PFSK-1 (cell line): ENCODE measurements around the gene NUP214.

Source experiments
- FOXP2 ChIP-seq: optimal IDR thresholded peaks from 2 replicates; pipeline ENCODE3; 2011; ENCODE audit warnings: borderline replicate concordance, control low read depth, inconsistent platforms; ENCODE audit not compliant: insufficient read depth; ENCODE audit errors: extremely low read length, extremely low read depth
- POLR2AphosphoS5 ChIP-seq: IDR thresholded peaks from 2 replicates; pipeline ENCODE4 v1.6.1; 2012; ENCODE audit warnings: low read depth, mild to moderate bottlenecking, control low read depth, low read length, moderate library complexity
- REST ChIP-seq, 2 experiments: IDR thresholded peaks; 2 replicates each; pipeline versions ENCODE4 v1.6.1 to v1.8.0; 2011 to 2012; ENCODE audit warnings: low read depth in 2 of 2, low read length in 2 of 2, control low read depth in 1 of 2, inconsistent platforms in 1 of 2, mild to moderate bottlenecking in 1 of 2, moderate library complexity in 1 of 2; ENCODE audit not compliant: insufficient read depth in 1 of 2
- SIN3A ChIP-seq: IDR thresholded peaks from 2 replicates; pipeline ENCODE4 v1.6.1; 2012; ENCODE audit warnings: mild to moderate bottlenecking, low read length, moderate library complexity, borderline replicate concordance; ENCODE audit not compliant: insufficient read depth
- TAF1 ChIP-seq: IDR thresholded peaks from 2 replicates; pipeline ENCODE4 v1.6.1; 2012; ENCODE audit warnings: low read length, control low read depth, borderline replicate concordance; ENCODE audit not compliant: insufficient read depth

The NUP214 gene

GRCh38 chr9:131190191-131190590, 64.8 kb downstream of the NUP214 start:
- TF ChIP-seq REST (IDR thresholded peaks at IDR 0.05; ENCODE audit: insufficient read depth in 1 of 2, low read depth in 2 of 2, low read length in 2 of 2), result no peak
- no peak for TF ChIP-seq TAF1
- no peak for TF ChIP-seq SIN3A
- TF ChIP-seq POLR2AphosphoS5, result no peak
- no peak for TF ChIP-seq FOXP2

- TF ChIP-seq REST (IDR thresholded peaks at IDR 0.05; ENCODE audit: insufficient read depth in 1 of 2, low read depth in 2 of 2, low read length in 2 of 2) (no peak), TAF1 (no peak), FOXP2 (no peak), POLR2AphosphoS5 (no peak), SIN3A (no peak)
Measured at GRCh38 chr9:131191857-131192256, 66.5 kb downstream of the NUP214 start.

GRCh38 chr9:131193051-131193450, 67.7 kb downstream of the NUP214 start:
- TF ChIP-seq FOXP2 (no peak), TAF1 (no peak), POLR2AphosphoS5 (no peak), REST (IDR thresholded peaks at IDR 0.05; ENCODE audit: insufficient read depth in 1 of 2, low read depth in 2 of 2, low read length in 2 of 2) (no peak)

- no peak for TF ChIP-seq FOXP2
- no peak for TF ChIP-seq REST (IDR thresholded peaks at IDR 0.05; ENCODE audit: insufficient read depth in 1 of 2, low read depth in 2 of 2, low read length in 2 of 2)
- no peak for TF ChIP-seq POLR2AphosphoS5
- TF ChIP-seq SIN3A, result no peak
- no peak for TF ChIP-seq TAF1
Measured at GRCh38 chr9:131194762-131195161, 69.4 kb downstream of the NUP214 start.

- TF ChIP-seq POLR2AphosphoS5, result no peak
- no peak for TF ChIP-seq TAF1
- TF ChIP-seq SIN3A, result no peak
- no peak for TF ChIP-seq REST (IDR thresholded peaks at IDR 0.05; ENCODE audit: insufficient read depth in 1 of 2, low read depth in 2 of 2, low read length in 2 of 2)
- TF ChIP-seq FOXP2, result no peak
Measured at GRCh38 chr9:131197160-131197911, 72.0 kb downstream of the NUP214 start.
